OCI-M2 (cell line): ENCODE data around the gene TLR4.

Experiments used
- DNase-seq: peaks from one replicate; lab custom pipeline; 2025; ENCODE audit not compliant: unreplicated experiment; lab: John Stamatoyannopoulos, UW

TLR4 gene

DNA sequence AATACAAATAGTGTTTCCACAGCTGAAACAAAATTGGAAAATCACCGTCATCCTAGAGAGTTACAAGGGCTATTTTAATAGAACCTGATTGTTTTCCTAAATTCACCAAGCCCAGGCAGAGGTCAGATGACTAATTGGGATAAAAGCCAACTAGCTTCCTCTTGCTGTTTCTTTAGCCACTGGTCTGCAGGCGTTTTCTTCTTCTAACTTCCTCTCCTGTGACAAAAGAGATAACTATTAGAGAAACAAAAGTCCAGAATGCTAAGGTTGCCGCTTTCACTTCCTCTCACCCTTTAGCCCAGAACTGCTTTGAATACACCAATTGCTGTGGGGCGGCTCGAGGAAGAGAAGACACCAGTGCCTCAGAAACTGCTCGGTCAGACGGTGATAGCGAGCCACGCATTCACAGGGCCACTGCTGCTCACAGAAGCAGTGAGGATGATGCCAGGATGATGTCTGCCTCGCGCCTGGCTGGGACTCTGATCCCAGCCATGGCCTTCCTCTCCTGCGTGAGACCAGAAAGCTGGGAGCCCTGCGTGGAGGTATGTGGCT, at the start of gene TLR4:
Gene TLR4 (plus strand): TSS at position 380 of the 552 bp plus-strand sequence. CDS start 70 bp downstream, at position 450.
- no peak for DNase-seq

DNA sequence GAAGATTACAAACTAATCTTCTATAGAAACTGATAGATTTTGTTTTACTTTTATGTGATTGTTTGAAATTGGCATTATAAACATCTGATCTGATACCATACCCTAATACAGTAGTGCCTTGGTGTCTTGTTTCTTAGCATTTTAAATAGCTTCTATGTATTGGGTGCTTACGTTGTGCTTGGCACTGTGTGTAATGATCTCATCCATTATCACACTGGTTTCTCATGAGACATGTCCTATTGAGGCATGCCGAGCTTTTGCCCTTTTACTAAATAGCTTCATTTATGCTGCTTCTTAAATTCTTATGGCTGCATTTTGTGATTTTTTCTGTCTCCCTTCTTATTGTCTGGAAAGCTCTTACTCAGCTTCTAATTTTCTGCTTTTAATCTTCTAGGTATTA, 48.2 kb upstream of the TLR4 start:
- DNase-seq, result no peak

DNA sequence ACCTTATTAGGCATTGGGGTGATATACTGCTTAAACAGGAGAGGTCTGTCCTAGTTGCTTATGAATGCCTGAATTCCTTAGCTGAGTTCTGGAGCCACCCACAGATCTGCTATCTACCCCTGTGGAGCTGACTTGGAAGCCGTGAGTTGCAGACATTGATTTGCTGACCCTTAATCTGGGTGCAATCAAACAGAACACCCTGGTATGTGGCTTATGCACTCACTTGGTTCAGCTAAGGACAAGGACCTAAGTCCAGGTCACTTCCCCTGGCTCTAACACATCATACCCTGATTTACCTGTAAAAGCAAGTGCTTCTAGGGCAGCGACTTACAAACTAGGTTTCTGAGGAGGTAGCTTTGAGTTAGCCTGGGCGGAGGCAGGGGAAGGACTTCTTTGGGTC, 41.6 kb upstream of the TLR4 start:
- DNase-seq, result no peak

DNA sequence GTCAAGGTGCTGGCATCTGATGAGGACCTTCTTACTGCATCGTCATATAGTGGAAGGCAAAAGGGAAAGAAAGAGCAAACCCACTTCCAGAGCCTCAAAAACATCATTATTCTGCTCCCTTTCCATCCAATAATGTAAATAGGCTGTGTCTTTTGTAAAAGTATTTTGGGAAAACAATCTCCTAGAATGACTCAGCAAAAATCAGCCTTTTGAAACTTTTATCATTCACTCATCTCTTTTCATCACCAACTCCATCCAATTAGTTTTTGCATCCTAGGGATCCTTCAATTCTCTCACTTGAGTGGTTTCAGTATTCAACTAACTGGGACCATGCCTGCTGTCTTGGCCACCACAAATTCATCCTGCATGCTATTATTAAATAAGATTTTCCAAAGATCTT, 39.8 kb upstream of the TLR4 start:
- peak; percentile 0 for DNase-seq

DNA sequence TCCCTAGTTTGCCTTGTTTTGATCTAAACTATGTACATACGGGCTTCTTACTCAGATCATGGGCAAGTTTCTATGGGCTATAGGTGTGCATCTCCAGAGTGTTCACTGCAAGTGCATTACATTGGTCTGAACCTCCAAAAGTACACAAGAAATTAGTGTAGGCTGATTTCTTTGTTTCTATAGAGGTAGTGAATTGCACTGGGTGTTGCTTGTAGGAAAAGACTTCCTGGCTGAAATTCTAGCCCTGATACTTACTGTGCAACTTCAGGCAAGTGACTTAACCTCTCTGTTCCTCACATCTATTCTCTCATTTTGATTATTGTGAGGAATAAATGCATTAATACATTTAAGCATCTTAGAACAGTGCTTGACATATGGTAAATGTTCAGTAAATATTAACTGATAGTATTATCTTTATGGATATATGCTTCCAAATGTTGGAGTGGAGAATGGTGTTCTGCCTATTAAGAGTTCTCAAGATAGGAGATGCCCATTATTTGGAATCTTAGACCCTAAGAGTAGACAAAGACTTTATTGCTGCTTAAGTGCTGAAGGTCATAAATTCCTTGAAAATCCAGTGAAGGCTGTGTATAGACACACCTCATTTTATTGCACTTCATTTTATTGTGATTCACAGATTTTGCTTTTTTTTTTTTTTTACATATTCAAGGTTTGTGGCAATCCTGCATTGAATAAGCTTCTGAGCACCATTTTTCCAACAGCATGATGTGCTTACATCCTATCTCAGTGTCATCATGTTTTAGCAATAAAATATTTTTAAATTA, 38.4 kb upstream of the TLR4 start:
- DNase-seq, result no peak

DNA sequence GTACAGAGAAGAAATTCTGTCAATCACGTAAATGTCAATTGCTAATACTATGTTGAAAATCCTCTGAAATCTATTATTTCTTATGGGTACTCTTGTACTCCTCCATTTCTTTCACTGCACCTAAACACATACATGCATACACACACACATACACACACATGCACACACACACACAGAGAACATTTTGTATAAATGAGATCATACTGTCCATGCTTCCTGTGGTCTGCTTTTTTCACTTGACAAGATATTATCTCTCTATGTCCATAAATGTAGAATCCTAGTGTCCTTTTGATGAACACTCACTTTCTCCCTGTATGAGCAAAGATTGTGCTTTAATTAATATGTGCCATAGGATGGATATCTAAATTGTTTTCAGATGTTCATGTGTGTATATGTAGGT, 32.7 kb upstream of the TLR4 start:
- DNase-seq, result no peak

DNA sequence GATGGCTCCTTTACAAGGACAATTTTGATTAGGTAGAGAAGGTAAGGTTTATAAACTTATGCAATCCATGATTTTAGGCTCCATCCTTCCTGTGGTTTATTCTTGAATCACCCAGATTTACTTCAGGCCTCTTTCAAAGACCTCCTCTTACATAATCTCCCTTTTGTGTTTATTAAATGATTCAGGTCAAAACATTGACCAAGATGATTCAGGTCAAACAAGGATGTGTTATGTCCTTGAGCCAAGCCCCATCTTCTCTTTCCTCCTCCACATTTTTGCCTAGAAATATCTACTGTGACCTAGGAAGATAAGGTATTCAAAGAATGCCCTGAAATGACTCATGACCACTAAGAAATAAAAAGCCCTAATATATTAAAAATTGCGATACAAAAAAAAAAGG, 31.8 kb upstream of the TLR4 start:
- no peak for DNase-seq

DNA sequence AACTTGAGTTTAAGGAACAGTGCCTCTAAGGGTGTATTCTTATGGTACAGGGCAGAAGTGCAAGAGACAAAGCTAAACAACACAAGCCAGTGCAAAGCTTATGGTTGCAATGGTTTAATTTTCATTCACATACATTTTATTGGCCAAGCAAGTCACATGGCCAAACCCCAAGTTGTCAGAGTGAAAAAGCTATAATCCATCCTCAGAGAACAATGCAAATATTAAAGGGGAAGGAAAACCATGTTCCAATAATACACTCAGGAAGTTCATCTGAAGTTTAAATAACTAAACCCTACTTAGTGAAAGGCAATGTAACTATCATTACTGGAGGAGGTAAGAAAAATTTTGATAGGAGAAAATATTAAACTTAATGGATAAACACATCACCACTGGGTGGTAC, 26.6 kb upstream of the TLR4 start:
- DNase-seq, result no peak

DNA sequence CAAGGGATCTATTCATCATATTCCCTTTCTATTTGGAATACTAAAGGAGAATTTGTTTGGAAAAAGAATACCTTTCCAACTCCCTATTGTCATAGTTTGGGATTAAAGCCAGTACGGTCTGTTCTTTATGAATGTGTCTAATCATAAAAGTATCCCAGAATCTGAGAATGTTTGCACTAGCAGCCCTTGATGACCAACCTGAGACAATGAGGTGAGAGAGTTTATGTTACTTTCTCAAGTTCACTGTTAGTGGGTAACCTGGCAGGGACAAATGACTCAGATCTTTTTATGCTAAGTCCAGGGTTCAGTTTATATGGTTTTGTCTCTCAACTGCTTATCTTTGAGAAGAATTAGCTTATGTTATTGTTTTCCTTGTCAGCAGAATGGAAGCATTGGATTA, 25.3 kb upstream of the TLR4 start:
- no peak for DNase-seq

DNA sequence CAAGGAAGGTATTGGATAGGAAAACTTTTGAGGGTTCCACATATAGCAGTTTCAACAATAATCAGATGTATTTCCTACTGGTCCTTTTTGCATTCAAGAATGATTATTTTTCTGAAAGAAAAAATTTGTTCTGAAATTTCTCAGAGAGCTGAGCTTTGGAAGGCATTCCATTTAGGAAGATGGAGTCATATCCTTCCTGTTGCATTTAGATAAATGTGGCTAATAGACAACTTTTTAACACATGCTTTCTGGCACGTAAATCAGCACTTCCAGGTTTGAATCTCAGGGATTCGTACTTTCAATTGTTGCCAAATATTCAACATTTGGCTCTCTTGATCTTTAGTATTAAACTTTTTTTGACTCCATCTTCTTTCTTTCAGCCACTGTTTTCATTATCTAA, 24.8 kb upstream of the TLR4 start:
- DNase-seq, result no peak

DNA sequence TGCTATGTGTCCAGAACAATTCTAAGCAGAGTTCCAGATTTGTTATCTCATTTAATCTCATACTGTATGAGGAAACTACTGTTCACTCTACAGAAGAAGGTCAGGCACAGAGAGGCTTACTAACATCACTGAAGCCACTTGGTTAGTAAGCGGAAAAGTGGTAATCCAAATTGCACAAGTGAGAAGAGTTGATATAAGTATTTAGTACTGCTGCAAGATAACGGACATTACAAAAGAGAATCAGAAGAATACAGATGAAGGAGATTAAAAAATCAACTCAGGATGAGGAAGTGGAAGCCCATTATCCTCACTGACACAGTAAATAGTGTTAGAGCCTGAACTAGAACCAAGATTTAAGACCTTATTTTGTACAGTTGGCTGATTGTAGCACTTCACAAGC, 22.3 kb upstream of the TLR4 start:
- DNase-seq, result no peak

DNA sequence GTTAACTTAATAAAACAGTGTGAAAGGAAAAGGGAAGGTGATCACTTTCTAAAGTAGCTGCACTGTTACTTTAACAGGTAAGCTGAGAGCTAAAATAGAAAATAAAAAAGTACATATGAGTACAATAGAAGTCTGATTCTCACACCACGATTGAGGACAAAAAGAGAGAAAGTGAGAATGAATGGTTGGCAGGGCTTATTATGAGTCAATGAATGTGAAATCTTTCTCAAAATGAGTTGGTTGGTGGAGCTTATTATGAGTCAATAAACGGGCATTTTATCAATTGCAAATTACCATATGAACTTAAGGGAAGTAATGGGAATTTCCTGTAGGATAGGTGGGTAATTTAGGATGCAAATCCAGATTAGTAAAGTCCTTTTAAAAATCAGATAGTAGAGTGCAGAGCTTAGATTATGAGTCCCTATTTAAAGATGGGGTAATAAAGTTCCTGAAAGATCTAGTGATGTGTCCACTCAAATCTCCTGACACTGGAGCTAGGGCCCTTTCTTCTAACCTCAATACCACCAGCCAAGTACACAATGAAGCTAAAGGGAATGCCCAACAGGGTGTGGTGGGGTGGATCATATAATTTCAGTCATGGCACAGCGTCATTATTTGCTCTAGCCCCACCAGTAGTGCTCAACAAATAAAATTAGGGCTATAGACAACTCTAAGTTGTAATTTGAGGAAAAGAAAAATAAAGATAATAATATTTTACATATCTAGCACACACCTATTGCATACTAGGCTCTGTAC, 21.1 kb upstream of the TLR4 start:
- no peak for DNase-seq

DNA sequence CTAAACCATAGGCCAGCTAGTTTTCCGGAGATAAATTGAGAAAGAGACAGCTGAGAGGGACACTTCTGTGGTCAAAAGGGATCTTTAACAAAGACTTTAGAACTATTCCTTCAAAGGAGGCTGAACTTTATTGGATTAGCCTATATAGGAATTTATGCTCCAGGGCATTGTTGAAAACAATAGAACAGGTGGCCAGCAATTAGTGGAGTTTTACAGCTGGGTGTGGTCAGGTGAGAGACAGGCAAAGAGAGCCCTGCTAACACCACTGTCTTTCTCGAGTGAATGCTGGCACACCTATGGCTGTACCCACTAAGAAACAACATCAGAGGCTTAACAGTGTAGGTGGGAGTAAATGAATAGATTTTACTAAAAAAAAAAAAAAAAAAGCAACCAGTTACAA, 16.7 kb upstream of the TLR4 start:
- no peak for DNase-seq

DNA sequence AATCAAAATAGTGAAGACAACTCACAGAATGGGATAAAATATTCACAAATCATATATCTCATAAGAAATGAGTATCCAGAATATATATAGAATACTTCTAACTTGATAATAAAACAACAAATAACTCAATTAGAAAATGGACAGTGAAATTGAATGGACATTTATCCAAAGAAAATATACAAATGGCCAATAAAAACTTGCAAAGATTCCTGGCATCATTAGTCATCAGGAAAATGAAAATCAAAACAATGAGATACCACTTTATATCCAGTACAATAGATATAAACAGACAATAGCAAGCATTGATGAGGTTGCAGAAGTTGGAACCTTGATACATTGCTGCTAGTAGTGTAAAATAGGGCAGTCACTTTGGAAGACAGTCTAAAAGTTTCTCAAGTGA, 12.8 kb upstream of the TLR4 start:
- DNase-seq, result no peak

DNA sequence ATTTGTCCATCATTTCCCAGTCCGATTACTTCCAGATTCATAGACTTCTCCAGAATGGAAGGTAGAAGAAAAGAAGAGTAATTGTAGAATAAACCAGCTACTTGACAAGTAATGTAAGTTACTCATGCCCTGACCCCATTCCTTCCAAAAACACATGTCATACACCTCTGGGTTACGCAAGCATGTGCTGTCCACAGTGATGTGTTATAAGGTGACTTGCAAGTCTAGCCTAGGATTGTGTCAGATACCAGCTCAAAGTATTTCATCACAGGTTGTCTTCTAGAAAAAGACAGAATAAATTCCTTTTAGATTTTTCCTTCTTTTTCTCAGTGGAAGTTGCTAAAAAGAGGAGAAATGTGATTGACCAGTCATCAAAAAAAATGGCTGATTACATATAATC, 8.0 kb upstream of the TLR4 start:
- DNase-seq, result no peak

DNA sequence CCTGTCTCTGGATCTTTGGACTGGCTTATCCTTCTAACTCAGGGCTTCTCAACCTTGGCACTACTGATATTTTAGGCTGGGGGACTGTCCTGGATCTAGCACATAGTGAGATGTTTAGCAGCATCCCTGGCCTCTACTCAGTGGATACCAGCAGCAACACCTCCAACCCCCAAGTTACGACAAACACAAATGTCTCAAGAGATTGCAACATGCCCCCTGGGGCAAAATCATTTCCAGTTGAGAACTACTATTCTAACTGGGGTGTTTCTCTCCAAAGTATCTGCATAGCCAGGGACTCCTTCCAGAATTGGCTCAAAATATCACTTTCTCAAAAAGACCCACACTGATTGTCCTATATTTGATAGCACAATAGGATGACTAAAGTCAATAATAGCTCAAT, 7.2 kb upstream of the TLR4 start:
- DNase-seq, result no peak

DNA sequence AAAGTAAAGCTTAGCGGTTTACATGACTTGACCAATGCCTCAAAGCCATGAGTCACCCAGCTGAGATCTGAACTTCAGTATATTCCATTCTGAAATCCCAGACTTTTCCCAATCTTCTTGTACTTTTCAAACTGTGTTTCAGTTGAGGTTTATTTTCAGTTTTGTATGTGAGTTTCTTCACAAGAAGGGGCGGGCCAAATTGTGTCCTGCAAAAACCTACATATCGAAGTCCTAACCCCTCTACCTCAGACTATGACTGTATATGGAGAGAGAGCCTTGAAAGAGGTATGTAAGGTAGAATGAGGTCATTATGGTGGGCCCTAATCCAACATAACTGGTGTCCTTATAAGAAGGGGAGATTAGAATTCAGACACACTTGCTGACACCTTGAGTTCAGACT, 666 bp upstream of the TLR4 start:
- no peak for DNase-seq

DNA sequence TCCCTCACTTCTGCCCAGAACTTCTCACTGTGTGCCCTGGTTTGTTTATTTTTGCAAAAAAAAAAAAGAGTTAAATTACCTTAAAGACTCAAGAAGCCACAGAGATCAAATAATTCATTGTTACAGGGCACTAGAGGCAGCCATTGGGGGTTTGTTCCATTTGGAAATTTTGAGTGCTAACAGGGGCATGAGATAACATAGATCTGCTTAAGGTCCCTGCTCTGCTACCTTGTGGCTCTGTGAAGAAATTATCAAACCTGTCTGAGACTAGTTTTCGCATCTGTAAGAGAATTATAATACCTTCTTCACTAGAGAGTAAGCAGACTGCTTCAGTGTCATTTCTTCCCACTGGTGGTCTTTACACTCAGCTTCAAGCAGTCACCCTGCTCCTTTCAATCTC, 394 bp downstream of the TLR4 start:
- no peak for DNase-seq

DNA sequence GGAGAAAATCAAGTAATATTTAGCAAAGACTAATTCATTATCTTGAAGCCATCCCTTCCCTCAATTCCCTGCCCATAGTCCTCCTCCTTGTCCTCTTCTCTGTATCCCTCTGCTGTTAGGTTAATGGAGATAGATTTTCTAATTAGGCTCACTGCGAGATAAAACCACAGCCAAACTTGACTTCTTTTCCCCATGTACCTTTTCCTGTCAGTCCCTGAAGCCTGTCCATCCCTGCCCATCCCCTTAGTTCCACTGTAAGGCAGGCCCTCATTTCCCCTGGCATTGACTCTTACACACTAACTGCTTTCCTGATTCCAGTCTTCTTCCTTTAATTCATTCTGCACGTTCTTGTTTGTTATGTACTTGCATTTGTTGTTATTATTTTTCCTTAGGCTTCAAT, 1.2 kb downstream of the TLR4 start:
- DNase-seq, result no peak

DNA sequence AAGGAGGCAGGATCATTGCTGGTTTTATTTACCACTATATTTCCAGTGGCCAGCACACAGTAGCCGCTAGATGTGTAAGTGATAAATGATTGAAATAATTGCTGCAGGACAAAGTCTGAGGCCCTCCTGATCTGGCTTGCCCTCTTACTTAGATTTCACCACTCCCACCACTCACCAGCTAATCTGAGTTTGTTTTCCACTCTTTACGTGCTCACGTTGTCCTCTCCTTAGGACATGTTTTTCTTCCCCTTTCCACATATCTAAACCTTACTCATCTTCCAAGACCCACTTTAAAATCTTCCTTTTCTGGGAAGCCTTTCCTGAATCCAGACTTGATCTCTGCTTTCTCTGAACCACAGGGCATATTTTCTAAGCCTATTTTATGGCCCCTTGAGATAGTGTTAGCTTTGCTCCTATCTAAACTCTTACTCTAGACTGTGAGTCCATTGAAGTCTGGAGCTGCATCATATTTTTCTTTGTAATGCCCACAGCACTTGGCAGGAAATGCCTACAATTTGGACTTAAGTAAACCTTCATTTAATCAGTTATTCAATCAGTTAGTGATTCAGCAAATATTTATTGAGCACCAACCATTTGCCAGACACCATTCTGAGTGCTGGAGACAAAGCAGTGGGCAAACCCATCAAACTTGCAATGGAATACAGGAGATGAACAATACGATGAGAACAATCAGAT, 2.4 kb downstream of the TLR4 start:
- no peak for DNase-seq

DNA sequence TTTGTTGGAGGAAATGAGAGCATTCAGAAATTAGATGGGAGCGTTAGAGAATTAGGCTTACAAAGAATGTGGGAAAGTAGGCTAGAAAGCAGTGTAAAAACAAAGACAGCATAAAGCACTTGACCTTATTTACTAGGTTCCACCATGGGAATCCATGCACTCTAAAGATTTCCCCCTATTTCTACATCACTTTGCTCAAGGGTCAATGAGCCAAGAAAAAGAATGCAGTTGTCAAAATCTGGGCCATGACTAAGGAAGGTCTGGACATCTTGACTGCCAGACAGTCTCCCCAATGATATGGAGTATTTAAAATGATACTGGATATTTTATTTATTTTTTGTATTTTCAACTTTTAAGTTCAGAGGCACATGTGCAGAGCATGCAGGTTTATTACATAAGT, 3.4 kb downstream of the TLR4 start:
- DNase-seq, result no peak

DNA sequence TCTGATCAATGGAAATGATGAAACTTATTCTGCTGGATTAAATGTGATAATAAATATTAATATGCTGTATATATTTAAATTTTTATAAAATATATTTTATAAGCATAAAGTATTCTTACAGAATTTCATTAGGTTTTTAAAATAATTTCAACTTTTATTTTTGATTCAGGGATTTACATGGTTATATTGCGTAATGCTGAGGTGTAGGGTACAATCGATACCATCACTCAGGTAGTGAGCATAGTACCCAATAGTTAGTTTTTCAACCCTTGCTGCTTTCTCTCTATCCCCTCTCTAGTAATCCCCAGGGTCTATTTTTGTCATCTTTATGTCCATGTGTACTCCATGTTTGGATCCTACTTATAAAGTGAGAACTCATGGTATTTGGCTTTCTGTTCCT, 5.7 kb downstream of the TLR4 start:
- DNase-seq, result no peak
